ENCODE measurements around the gene SPON1. TPM values are rescaled to one million over a fixed set of nuclear protein-coding genes. Genes with fewer than 3 reads are reported as not detected.

SPON1 gene
- total RNA-seq, 1 experiment from 2014 or later: not detected

- H3K9me2 ChIP-seq (replicated peaks; ENCODE audit: low read length): no peaks in the 10 kb centered on the region
- H3F3A ChIP-seq (ENCODE audit: low read length, unreplicated experiment): no peaks in the 10 kb centered on the region
- H3K27ac ChIP-seq (ENCODE audit: low read length): no peak overlapping the region
- no peak overlapping the region for H3K4me2 ChIP-seq (ENCODE audit: low read length)
- no peak overlapping the region for H3K9ac ChIP-seq (ENCODE audit: low read length)
- no peaks in the 10 kb centered on the region for H3K36me3 ChIP-seq (ENCODE audit: low read depth, low read length)
- ChIA-PET CTCF (no interaction called here), POLR2A (ENCODE audit: unreplicated experiment) (no interaction called here)
- DNase-seq (no peak), ATAC-seq (no peak)
- BruUV-seq (replicated peaks): no TSS peak
- no peaks in the 10 kb centered on the region for H3K9me3 ChIP-seq (ENCODE audit: low read length)
- H3K4me1 ChIP-seq (ENCODE audit: insufficient read depth, low read length): no peaks in the 10 kb centered on the region
- no peak overlapping the region for H2AFZ ChIP-seq (ENCODE audit: low read length)
- TF ChIP-seq EZH2 (IDR thresholded peaks at IDR 0.05; ENCODE audit: low read length, unreplicated experiment) (no peak), CTCF (conservative IDR thresholded peaks at IDR 0.05; ENCODE audit: low read depth, low read length) (no peak), EZH2phosphoT487 (IDR thresholded peaks at IDR 0.05; ENCODE audit: borderline replicate concordance, low read length) (no peak)
- no peaks in the 10 kb centered on the region for H3K27me3 ChIP-seq (ENCODE audit: low read length)
- no peaks in the 10 kb centered on the region for H3K79me2 ChIP-seq (ENCODE audit: low read length)
- H4K20me1 ChIP-seq (ENCODE audit: low read length): no peaks in the 10 kb centered on the region
- intact Hi-C loops (cut with micrococcal nuclease): no loop called here
- H3K4me3 ChIP-seq (ENCODE audit: low read length): no peak overlapping the region
Observed at GRCh38 chr11:14117632-14118031, 155.1 kb downstream of the SPON1 start.

GRCh38 chr11:14118072-14118471 lies 155.5 kb downstream of the SPON1 start:
- H4K20me1 ChIP-seq (ENCODE audit: low read length): no peaks in the 10 kb centered on the region
- no peak overlapping the region for H3K27ac ChIP-seq (ENCODE audit: low read length)
- ChIA-PET POLR2A (ENCODE audit: unreplicated experiment) (no interaction called here), CTCF (no interaction called here)
- no peaks in the 10 kb centered on the region for H3K9me3 ChIP-seq (ENCODE audit: low read length)
- H3K79me2 ChIP-seq (ENCODE audit: low read length): no peaks in the 10 kb centered on the region
- DNase-seq (no peak), ATAC-seq (no peak)
- intact Hi-C loops (cut with micrococcal nuclease): no loop called here
- H3F3A ChIP-seq (ENCODE audit: low read length, unreplicated experiment): no peaks in the 10 kb centered on the region
- no TSS peak for BruUV-seq (replicated peaks)
- H2AFZ ChIP-seq (ENCODE audit: low read length): no peak overlapping the region
- no peaks in the 10 kb centered on the region for H3K4me1 ChIP-seq (ENCODE audit: insufficient read depth, low read length)
- no peaks in the 10 kb centered on the region for H3K9me2 ChIP-seq (replicated peaks; ENCODE audit: low read length)
- H3K9ac ChIP-seq (ENCODE audit: low read length): no peak overlapping the region
- TF ChIP-seq EZH2 (IDR thresholded peaks at IDR 0.05; ENCODE audit: low read length, unreplicated experiment) (no peak), EZH2phosphoT487 (IDR thresholded peaks at IDR 0.05; ENCODE audit: borderline replicate concordance, low read length) (no peak), CTCF (conservative IDR thresholded peaks at IDR 0.05; ENCODE audit: low read depth, low read length) (no peak)
- H3K36me3 ChIP-seq (ENCODE audit: low read depth, low read length): no peaks in the 10 kb centered on the region
- H3K4me2 ChIP-seq (ENCODE audit: low read length): no peak overlapping the region
- H3K27me3 ChIP-seq (ENCODE audit: low read length): no peaks in the 10 kb centered on the region
- H3K4me3 ChIP-seq (ENCODE audit: low read length): no peak overlapping the region

DNA sequence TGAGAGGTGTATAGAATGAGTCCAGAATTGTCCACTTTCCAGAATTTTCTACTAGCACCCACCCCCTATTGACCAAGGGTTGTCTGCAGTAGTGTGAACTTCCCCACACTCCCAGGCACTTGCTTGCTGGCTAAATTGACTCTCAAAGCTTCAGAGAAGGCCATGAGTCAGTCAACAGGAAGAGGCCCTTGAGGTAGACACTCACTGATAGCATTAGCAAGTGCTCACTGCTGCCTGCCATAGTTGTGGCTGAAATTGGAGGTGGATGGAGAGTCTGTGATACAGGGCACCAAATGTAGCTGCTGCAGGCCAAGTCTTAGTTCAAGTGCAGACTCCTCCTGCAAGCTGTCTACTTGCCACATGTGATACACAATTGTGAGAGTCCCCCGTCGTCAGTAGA lies 156.8 kb downstream of the SPON1 start:
- H3F3A ChIP-seq (ENCODE audit: low read length, unreplicated experiment): no peaks in the 10 kb centered on the region
- no peaks in the 10 kb centered on the region for H3K36me3 ChIP-seq (ENCODE audit: low read depth, low read length)
- H2AFZ ChIP-seq (ENCODE audit: low read length): no peak overlapping the region
- no peak overlapping the region for H3K9ac ChIP-seq (ENCODE audit: low read length)
- H3K79me2 ChIP-seq (ENCODE audit: low read length): no peaks in the 10 kb centered on the region
- BruUV-seq (replicated peaks): no TSS peak
- H3K4me3 ChIP-seq (ENCODE audit: low read length): no peak overlapping the region
- CTCF ChIA-PET: no interaction called here
- no peaks in the 10 kb centered on the region for H3K4me1 ChIP-seq (ENCODE audit: insufficient read depth, low read length)
- H3K9me2 ChIP-seq (replicated peaks; ENCODE audit: low read length): no peaks in the 10 kb centered on the region
- H3K9me3 ChIP-seq (ENCODE audit: low read length): no peaks in the 10 kb centered on the region
- POLR2A ChIA-PET (ENCODE audit: unreplicated experiment): no interaction called here
- no peak for TF ChIP-seq EZH2 (IDR thresholded peaks at IDR 0.05; ENCODE audit: low read length, unreplicated experiment)
- TF ChIP-seq CTCF (conservative IDR thresholded peaks at IDR 0.05; ENCODE audit: low read depth, low read length): no peak
- TF ChIP-seq EZH2phosphoT487 (IDR thresholded peaks at IDR 0.05; ENCODE audit: borderline replicate concordance, low read length): no peak
- no peaks in the 10 kb centered on the region for H4K20me1 ChIP-seq (ENCODE audit: low read length)
- DNase-seq (peak; percentile 17), ATAC-seq (no peak)
- H3K27ac ChIP-seq (ENCODE audit: low read length): no peak overlapping the region
- H3K27me3 ChIP-seq (ENCODE audit: low read length): no peaks in the 10 kb centered on the region
- intact Hi-C loops (cut with micrococcal nuclease): no loop called here
- H3K4me2 ChIP-seq (ENCODE audit: low read length): no peak overlapping the region
